ENCODE measurements around the gene EYS.

EYS gene

GRCh38 chr6:65000815-65001214 lies 706.2 kb downstream of the EYS start:
- TF ChIP-seq, protein P1, sequence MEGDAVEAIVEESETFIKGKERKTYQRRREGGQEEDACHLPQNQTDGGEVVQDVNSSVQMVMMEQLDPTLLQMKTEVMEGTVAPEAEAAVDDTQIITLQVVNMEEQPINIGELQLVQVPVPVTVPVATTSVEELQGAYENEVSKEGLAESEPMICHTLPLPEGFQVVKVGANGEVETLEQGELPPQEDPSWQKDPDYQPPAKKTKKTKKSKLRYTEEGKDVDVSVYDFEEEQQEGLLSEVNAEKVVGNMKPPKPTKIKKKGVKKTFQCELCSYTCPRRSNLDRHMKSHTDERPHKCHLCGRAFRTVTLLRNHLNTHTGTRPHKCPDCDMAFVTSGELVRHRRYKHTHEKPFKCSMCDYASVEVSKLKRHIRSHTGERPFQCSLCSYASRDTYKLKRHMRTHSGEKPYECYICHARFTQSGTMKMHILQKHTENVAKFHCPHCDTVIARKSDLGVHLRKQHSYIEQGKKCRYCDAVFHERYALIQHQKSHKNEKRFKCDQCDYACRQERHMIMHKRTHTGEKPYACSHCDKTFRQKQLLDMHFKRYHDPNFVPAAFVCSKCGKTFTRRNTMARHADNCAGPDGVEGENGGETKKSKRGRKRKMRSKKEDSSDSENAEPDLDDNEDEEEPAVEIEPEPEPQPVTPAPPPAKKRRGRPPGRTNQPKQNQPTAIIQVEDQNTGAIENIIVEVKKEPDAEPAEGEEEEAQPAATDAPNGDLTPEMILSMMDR (IDR thresholded peaks at IDR 0.05; ENCODE audit: low read depth, low read length): no peak
- no peak overlapping the region for H3K4me3 ChIP-seq (ENCODE audit: low read depth, low read length)

- no peak overlapping the region for H3K4me3 ChIP-seq (ENCODE audit: low read depth, low read length)
- TF ChIP-seq, protein P1 (IDR thresholded peaks at IDR 0.05; ENCODE audit: low read depth, low read length): no peak
Measured at GRCh38 chr6:64998204-64998603, 708.8 kb downstream of the EYS start.

DNA sequence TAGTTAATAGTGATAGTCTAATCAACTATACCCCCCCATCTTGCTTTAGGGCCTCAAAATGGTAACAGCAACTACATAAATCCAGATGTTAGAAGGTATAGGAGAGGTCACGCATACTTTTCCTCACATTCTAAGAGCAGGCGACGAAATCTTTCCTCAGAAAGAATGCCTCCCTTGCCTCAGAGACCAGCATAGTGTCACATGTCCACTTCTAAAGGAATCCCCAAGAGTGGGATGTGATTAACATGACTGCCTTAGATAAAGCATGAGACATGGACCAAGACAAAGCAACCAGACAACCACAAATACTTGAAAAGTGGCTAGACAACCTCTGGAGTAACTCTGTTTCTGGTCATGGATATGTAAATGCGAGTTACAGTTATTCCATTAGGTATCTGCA lies 710.7 kb downstream of the EYS start:
- TF ChIP-seq, protein P1 (IDR thresholded peaks at IDR 0.05; ENCODE audit: low read depth, low read length): no peak
- H3K4me3 ChIP-seq (ENCODE audit: low read depth, low read length): no peak overlapping the region

DNA sequence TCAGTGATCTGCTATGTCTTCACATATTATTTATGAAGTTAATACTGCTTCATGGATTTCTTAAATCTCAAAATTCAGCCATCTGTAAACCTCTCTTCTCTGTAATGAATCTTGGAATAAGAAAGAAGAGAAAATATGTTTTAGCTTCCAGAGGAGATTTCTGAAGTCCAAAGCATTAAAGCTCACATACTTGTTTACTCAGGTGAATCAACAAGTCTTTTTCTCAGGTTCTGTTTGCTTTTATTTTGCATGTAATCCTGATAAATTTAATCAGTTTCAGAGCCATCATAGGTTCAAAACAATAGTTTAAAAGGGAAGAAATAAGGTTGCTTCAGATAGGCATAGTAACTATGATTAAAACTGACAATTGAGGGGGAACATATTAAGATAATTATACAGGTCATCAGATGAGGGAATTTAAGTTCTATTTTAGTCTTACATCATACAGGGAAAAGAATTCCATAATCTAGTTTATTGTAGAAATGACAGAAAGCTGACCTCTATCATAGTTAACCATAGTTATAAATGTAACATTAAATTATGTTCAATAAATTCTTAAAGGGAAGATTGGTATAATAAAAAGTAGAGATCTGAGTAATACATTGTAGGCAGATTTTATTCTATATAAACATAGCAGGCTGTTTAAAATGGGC lies 716.2 kb downstream of the EYS start:
- TF ChIP-seq, protein P1 (IDR thresholded peaks at IDR 0.05; ENCODE audit: low read depth, low read length): no peak
- H3K4me3 ChIP-seq (ENCODE audit: low read depth, low read length): no peak overlapping the region

DNA sequence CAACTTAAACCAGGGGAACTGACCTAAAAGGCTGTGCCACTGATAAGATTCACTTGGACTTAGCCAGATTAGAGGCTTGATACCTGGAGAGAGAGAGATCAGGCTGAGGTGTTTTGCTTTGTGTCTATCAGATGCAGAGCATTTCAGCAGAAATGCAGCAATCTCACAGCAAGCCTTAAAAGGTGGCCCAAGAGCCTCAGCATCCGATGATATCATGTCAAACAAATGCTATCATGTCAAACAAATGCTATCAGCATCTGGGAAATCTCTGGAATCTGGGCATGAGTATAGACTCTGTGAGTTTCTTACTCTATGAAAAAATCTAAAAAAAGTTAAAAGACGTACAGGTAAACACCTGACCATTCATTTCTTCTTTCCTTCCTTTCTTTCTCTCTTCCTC lies 718.9 kb downstream of the EYS start:
- no peak overlapping the region for H3K4me3 ChIP-seq (ENCODE audit: low read depth, low read length)
- TF ChIP-seq, protein P1 (IDR thresholded peaks at IDR 0.05; ENCODE audit: low read depth, low read length): no peak

DNA sequence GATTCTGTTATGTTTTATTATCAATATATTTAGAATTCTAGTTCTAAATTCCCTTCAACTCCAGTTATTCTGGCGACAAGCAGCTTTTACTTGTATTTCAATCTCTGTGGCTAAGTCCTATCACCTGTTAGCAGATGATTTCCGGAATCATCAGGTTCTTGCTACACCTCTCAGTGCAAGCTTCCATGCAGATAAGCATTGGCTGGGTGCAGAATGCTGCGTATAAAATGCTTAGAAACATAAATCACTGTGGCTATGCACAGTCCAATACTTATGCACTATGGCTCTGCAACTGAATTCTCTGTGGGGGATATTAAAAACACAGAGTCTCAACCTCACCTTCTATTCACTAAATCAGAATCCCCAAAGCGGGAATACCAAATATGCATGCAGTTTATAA lies 720.0 kb downstream of the EYS start:
- H3K4me3 ChIP-seq (ENCODE audit: low read depth, low read length): no peak overlapping the region
- TF ChIP-seq, protein P1 (IDR thresholded peaks at IDR 0.05; ENCODE audit: low read depth, low read length): no peak

GRCh38 chr6:64985726-64986125 lies 721.3 kb downstream of the EYS start:
- TF ChIP-seq, protein P1 (IDR thresholded peaks at IDR 0.05; ENCODE audit: low read depth, low read length): no peak
- no peak overlapping the region for H3K4me3 ChIP-seq (ENCODE audit: low read depth, low read length)
